Panc1 (cell line): ENCODE data around the gene C2CD3.

ENCODE experiments used
- POLR2AphosphoS5 ChIP-seq: IDR thresholded peaks from 2 replicates; pipeline ENCODE4 v1.6.1; 2012; ENCODE audit warnings: mild to moderate bottlenecking, low read depth, low read length, moderate library complexity
- SIN3A ChIP-seq: IDR thresholded peaks from 2 replicates; pipeline ENCODE4 v1.6.1; 2012; ENCODE audit warnings: low read depth, mild to moderate bottlenecking, low read length, moderate library complexity, borderline replicate concordance; ENCODE audit not compliant: insufficient read depth
- TCF7L2 ChIP-seq: IDR thresholded peaks from 2 replicates; pipeline ENCODE4 v1.6.1; 2011; ENCODE audit warnings: mild to moderate bottlenecking, low read depth, low read length, inconsistent platforms
- TF ChIP-seq, protein P1 (sequence below), 2 experiments: IDR thresholded peaks; 2 replicates each; pipeline ENCODE4 v1.6.1; 2011 to 2012; ENCODE audit warnings: low read depth in 2 of 2, control low read depth in 1 of 2, low read length in 1 of 2, mild to moderate bottlenecking in 1 of 2, moderate library complexity in 1 of 2; ENCODE audit not compliant: insufficient read depth in 1 of 2
- TF ChIP-seq, protein P2 (sequence below): fragments of 450-650 bp; IDR thresholded peaks from 2 replicates; pipeline ENCODE4 v1.5.1; 2017; ENCODE audit warnings: mild to moderate bottlenecking

DNA sequence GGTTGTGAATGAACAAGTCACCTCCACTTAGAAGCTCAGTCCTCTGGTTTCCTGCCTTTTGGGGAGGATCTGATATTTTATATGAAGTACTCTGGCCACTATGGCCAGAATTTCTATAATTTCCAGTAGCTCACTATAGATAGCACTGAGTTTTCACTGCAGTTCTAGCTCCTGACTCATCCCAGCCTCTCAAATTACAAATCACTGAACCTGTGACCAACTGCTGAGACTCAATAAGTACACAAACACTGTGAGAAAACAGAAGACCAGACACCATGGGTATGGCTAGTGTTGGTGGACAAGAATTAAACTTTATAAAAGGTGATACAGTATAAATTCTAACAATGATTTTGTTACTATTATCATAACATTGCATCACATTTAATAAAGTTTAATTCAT lies 114.9 kb downstream of the C2CD3 start:
- TF ChIP-seq, protein P1, sequence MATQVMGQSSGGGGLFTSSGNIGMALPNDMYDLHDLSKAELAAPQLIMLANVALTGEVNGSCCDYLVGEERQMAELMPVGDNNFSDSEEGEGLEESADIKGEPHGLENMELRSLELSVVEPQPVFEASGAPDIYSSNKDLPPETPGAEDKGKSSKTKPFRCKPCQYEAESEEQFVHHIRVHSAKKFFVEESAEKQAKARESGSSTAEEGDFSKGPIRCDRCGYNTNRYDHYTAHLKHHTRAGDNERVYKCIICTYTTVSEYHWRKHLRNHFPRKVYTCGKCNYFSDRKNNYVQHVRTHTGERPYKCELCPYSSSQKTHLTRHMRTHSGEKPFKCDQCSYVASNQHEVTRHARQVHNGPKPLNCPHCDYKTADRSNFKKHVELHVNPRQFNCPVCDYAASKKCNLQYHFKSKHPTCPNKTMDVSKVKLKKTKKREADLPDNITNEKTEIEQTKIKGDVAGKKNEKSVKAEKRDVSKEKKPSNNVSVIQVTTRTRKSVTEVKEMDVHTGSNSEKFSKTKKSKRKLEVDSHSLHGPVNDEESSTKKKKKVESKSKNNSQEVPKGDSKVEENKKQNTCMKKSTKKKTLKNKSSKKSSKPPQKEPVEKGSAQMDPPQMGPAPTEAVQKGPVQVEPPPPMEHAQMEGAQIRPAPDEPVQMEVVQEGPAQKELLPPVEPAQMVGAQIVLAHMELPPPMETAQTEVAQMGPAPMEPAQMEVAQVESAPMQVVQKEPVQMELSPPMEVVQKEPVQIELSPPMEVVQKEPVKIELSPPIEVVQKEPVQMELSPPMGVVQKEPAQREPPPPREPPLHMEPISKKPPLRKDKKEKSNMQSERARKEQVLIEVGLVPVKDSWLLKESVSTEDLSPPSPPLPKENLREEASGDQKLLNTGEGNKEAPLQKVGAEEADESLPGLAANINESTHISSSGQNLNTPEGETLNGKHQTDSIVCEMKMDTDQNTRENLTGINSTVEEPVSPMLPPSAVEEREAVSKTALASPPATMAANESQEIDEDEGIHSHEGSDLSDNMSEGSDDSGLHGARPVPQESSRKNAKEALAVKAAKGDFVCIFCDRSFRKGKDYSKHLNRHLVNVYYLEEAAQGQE (IDR thresholded peaks at IDR 0.05; ENCODE audit: insufficient read depth in 1 of 2, low read depth in 2 of 2, low read length in 1 of 2): no peak
- TF ChIP-seq, protein P2, sequence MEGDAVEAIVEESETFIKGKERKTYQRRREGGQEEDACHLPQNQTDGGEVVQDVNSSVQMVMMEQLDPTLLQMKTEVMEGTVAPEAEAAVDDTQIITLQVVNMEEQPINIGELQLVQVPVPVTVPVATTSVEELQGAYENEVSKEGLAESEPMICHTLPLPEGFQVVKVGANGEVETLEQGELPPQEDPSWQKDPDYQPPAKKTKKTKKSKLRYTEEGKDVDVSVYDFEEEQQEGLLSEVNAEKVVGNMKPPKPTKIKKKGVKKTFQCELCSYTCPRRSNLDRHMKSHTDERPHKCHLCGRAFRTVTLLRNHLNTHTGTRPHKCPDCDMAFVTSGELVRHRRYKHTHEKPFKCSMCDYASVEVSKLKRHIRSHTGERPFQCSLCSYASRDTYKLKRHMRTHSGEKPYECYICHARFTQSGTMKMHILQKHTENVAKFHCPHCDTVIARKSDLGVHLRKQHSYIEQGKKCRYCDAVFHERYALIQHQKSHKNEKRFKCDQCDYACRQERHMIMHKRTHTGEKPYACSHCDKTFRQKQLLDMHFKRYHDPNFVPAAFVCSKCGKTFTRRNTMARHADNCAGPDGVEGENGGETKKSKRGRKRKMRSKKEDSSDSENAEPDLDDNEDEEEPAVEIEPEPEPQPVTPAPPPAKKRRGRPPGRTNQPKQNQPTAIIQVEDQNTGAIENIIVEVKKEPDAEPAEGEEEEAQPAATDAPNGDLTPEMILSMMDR: no peak
- TF ChIP-seq POLR2AphosphoS5: no peak
- TF ChIP-seq TCF7L2: no peak
- no peak for TF ChIP-seq SIN3A
